ENCODE results near the gene DMXL2. TPM values are rescaled to one million over a fixed set of nuclear protein-coding genes. Genes with fewer than 3 reads are reported as not detected.

DMXL2 gene
- total RNA-seq, 1 donor from 2014 or later: 7.1 TPM

DNA sequence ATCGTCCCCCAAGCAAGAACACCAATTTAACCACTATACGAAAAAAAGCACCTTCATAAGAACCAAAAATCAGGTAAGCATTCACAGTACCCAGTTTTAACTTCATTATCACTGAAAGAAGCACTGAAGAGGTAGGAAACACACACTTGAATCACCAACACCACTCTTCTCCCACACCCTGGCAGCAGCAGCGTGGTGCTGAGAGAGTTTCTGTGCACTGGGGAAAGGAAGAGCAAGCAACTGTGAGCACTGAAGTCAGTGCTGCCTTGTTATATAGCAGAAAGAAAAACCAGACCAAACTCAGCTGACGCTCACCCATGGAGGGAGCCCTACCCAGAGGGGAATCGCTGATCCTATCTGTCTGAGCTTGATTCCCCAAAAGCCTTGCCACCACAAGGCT lies 98.2 kb downstream of the DMXL2 start:
- DNase-seq (ENCODE audit: missing footprints) (no peak), ATAC-seq (no peak)
- intact Hi-C loops (cut with DNase I): no loop called here

DNA sequence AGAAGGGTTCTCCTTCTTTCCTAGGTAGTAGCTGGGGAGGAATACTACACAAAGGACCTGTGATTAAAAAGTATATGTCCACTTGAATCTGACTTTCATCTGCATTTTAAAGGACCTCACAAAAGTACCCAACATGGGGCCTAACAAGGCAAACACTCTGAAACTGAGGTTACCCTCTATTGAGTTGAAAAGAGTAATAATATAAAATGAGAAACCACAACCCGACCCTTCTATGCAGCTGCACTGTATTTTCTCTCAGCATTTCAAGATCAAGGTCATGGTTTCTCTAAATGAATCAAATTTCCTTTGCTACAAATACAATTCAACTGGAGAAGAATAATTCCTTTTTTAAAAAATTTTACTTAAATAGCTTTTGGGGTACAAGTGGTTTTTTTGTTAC lies 106.3 kb downstream of the DMXL2 start:
- DNase-seq (ENCODE audit: missing footprints) (no peak), ATAC-seq (no peak)
- intact Hi-C loops (cut with DNase I): no loop called here

DNA sequence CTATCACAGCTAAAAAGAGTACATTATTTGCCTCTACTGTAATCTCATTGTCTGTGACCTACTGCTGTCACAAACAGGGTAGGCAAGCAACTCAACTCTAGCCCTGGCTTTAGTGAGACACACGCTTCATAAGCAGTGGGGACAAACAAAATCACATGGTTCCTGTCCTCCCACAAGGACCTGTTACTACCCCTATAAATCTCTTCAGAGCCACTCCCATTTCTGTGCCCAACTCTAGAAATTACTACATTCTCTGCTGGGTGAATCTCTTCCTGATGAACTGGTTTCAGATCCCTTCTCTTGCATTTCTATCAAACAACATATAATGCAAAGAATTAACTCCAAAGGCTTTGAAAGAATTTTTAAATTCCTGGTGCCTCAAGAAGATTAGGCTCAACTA lies 117.3 kb downstream of the DMXL2 start:
- DNase-seq (ENCODE audit: missing footprints): no peak
- intact Hi-C loops (cut with DNase I): no loop called here
- no peak for ATAC-seq

DNA sequence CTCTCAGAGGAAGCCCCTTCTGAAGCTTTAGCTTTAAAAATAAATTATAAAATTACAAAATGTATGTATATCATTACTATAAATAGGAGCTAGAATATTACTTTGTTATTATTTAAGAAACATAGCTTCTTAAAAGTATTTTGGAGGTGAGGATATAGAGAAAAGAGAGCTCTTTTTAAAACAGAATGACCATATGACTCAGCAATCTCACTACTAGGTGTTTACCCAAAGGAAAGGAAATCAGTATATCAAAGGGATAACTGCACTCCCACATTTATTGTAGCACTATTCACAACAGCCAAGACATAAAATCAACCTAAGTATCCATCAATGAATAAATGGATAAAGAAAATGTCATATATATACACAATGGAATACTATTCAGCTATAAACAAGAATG lies 119.6 kb downstream of the DMXL2 start:
- intact Hi-C loops (cut with DNase I): no loop called here
- no peak for ATAC-seq

DNA sequence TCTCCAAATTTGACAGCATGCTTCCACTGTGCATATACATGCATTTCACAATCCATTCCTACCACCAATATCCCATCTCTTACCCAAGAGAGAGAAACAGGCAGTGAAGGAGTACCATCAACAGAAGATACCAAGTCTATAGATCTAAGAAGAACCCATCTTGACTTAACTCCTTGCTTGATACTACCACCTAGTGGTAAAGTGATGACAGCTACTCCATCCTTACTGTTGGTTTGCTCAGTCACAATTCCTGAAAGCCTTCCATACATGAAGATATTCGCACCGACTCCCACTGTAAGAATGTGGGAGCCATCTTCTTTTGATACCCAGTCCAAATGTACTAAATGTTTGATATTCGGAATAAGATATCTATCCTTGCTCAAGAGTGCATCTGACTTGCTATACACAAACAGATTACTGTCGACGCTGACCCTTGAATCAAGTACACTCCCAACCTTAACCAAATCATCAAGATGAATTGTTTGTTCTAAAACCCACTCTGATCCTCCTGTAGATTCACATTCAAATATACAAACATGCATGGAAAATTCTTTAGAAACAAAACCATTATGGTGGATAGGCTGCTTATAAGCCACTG lies 123.1 kb downstream of the DMXL2 start:
- DNase-seq (ENCODE audit: missing footprints) (no peak), ATAC-seq (no peak)
- intact Hi-C loops (cut with DNase I): no loop called here

More for the DNA sequence above, 119.6 kb downstream of the DMXL2 start:
- no peak for DNase-seq (ENCODE audit: missing footprints)

DNA sequence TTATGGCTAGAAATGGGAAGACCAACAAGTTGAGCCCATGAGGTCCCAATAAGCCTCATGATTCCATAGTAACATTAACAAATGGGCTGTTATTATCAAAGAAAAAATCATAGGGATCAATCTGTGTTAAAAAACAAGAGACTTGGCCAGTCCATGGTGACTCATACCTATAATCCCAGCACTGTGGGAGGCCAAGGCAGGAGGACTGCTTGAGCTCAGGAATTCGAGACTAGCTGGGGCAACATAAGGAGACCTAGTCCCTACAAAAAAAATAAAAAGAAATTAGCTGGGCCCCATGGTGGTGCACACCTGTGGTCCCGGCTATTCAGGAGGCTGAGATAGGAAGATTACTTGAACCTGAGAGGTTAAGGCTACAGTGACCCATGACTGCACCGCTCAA lies 124.8 kb downstream of the DMXL2 start:
- no peak for DNase-seq (ENCODE audit: missing footprints)
- intact Hi-C loops (cut with DNase I): no loop called here

DNA sequence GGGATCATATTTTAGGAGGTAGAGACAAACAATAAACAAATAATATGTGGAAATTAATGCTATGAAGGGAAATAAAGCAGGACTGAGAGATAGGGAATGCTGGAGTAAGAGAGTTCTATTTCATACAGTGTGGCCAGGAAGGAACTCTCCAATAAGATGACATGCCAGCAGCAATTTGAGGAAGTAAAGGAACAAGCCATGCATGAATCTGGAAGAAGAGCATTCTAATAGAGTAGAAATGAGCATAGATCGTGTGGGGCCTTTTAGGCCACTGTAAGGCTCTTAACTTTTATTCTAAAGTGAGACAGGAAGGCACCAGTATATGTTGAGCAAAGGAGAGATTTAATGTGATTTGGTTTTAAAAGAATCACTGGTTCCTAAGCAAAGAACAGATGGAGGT lies 126.3 kb downstream of the DMXL2 start:
- intact Hi-C loops (cut with DNase I): no loop called here
- DNase-seq (ENCODE audit: missing footprints) (no peak), ATAC-seq (no peak)

More for the DNA sequence above, 124.8 kb downstream of the DMXL2 start:
- ATAC-seq: no peak

DNA sequence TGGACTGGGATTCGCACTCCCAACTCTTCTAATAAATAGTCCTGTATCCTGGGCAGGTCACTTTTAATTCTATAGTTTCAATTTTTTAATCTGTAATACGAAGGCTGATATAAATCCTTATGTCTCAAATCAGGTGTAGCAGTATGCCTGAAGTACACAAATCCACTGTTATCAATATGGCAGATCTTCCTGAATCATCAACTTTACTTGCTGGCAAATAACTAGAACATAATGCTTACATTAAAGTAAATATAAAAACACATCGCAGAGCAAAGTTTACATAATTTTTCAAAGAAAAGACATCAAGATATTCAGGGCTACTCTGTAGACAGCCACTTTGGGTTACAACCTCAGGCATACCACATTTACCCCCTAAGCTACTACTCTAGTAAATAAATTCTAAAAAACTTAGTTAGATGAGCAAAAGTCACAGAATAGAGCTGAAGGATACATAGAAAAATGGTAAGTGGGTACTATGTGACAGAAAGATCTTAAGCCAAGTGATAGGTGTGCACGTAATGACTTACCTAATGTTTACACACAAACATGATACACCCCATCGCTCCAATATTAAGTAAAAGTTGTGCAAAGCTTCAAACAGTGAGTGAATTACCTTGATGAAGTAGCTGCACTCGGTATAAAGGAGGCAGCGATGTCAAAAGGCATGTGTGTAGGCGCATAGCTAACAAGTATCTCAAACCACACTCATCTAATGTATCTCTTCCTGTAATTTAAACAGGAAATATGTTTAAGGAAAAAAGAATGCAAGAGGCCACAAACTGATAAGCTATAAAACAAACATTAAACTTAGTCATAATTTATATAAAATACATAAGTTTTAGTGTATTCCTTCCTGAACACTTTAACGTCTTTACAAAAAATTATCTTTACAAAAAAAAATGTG lies 127.9 kb downstream of the DMXL2 start:
- no peak for DNase-seq (ENCODE audit: missing footprints)
- intact Hi-C loops (cut with DNase I): no loop called here
- ATAC-seq: no peak

DNA sequence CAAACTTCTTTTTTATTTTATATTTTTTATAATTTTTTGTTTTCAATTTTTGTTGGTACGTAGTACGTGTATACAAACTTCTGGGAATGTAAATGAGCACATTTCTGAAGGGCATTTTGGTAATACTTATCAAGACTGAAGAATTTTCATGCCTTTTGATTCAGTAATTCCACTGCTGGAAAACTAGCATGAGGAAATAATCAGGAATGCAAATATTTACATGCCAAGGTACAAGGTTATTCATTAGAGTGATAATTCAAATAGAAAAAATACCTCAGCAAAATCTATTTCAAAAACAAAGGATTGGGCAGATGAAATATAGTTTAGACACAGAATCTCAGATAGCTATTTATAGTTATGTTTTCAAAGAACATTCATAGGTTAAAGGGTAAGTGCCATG lies 128.7 kb downstream of the DMXL2 start:
- no peak for DNase-seq (ENCODE audit: missing footprints)
- no peak for ATAC-seq
- intact Hi-C loops (cut with DNase I): no loop called here

DNA sequence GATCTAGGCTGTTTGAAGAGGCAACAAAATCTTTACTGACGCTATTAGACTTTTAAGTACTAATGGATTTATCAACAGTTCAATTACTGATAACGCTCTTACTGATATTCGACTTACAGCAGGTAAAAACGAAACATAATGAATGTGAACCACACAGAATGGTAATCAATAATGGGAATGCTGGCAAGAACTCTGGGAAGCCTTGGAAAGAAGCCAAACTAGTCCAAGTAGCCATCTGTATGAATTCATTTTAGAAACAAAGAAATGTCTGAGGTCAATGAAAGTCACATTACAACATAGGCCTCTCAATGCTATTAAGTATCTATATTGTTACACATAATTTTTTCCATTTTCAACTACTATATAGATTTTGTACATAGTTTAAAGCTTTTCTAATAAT lies 130.0 kb downstream of the DMXL2 start:
- DNase-seq (ENCODE audit: missing footprints): no peak
- ATAC-seq: no peak
- intact Hi-C loops (cut with DNase I): no loop called here

DNA sequence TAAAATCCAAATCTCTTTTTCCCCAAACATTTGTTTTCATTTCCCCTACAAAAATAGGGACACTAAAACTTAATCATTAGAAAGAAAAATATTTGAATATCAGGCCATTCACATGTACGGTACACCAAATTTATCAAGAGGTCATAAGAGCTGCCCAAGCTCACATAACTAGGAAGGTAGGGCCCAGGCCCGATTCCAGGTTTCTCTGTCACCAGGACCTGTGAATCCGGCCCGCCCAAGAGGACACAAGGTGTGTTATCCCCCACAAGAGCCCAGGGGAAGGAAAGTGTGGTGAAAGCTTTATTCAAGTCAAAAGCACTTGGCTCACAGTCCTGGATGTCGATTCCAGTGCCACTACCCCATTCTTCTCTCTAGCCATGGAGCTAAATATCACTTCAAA lies 130.6 kb downstream of the DMXL2 start:
- no peak for DNase-seq (ENCODE audit: missing footprints)
- intact Hi-C loops (cut with DNase I): no loop called here
- ATAC-seq: no peak

DNA sequence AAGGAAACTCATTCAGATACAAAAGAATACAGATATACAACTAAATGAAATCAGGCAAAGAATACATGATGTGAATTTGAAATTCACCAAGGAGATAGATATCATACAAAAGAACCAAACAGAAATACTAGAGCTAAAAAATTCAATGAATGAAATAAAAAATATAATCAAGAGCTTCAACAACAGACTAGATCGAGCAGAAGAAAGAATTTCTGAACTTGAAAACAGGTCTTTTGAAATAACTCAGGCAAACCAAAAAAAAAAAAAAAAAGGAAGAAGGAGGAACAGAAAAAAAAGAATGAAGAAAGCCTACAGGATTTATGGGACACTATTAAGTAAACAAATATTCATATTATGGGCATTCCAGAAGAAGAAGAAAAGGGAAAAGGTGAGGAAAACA lies 137.8 kb downstream of the DMXL2 start:
- intact Hi-C loops (cut with DNase I): no loop called here
- ATAC-seq: no peak
- no peak for DNase-seq (ENCODE audit: missing footprints)

DNA sequence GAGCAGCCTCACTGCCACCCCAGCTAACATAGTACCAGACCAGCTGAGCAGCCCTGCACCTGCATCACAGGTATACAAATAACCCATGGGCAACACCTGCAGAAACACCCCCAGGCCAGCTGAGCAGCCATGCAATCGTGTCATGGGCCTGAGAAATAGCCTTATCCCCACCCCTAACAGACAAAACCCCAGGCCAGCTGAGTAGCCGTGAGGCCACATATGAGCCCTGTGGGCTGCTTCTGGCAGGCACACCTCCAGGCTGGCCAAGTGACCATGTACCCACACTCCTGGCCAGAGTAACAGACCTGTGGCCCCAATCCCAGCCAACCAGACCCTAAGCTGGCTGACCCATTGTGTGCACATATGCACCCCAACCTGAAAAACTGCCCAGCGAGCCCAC lies 138.6 kb downstream of the DMXL2 start:
- no peak for DNase-seq (ENCODE audit: missing footprints)
- intact Hi-C loops (cut with DNase I): no loop called here
- no peak for ATAC-seq

DNA sequence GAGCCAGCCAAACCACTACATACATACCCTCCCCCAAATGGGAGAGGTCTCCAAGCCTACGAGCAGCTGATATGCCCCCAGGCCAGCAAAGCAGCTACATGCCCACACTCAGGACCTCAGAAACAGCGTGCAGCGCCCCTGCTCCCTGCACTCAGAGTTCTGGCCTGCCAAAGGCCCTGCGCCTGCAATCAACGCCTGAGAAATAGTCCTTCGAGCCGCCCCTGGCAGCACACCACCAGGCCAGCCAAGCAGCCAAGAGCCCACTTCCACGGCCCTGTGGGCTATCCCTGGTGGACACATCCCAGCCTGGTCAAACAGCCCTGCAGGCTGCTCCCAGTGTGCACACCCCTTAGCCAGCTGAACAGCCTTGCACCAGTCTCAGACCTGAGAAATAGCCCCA lies 139.1 kb downstream of the DMXL2 start:
- DNase-seq (ENCODE audit: missing footprints): no peak
- no peak for ATAC-seq
- intact Hi-C loops (cut with DNase I): no loop called here

DNA sequence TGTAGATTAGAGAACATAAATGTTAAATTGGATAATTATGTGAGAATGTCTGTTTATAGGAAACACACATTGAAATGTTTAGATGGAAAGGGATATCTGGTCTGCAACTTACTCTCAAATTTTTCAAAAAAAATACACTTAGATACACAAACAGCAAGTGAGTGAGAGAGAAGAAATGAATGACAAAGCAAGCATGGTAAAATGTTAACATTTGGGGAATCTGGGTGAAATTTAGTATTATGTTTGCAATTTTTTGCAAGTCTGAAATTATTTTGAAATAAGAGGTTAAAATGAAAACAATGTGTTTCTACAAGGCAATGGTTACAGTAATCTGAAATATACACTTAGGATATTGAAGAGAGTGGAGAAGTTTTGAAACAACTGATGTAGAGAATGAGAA lies 146.8 kb downstream of the DMXL2 start:
- ATAC-seq (no peak), DNase-seq (ENCODE audit: missing footprints) (no peak)
- intact Hi-C loops (cut with DNase I): no loop called here

DNA sequence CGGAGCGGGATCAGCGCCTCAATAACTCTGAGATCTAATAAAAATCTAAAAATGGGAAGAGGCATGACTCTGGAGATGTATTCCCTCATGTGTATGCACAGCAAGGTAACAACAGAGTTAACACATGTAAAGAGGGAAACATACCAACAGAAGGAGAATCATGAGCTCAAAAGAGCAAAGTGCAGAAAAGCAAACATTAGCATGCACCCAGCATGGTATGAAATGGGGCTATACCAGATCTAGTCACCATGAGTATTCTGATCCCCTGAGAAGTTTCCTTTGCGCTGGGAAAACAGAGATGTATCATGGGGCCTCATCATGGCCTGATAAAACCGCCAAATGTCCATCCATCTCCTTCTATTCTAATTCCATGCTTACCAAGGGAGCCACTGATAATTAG lies 152.1 kb downstream of the DMXL2 start:
- ATAC-seq (no peak), DNase-seq (ENCODE audit: missing footprints) (no peak)
- intact Hi-C loops (cut with DNase I): no loop called here

DNA sequence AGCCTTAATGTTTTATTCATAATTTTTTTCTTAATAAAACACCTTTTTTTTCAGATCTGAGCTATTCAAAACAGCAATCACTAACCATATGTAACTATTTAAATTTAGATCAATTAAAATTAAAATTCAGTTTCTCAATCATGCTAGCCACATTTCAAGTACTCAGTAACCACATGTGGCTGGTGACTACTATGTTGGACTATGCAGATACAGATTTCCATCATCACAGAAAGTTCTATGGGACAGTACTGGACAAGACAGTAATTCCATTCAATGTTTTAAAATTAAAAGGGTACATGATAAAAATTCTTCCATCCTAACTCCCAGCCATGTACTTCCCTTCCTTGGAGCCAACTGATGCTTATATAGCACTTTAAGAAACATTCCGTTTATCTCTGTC lies 161.8 kb downstream of the DMXL2 start:
- intact Hi-C loops (cut with DNase I): no loop called here
- no peak for ATAC-seq
- no peak for DNase-seq (ENCODE audit: missing footprints)

DNA sequence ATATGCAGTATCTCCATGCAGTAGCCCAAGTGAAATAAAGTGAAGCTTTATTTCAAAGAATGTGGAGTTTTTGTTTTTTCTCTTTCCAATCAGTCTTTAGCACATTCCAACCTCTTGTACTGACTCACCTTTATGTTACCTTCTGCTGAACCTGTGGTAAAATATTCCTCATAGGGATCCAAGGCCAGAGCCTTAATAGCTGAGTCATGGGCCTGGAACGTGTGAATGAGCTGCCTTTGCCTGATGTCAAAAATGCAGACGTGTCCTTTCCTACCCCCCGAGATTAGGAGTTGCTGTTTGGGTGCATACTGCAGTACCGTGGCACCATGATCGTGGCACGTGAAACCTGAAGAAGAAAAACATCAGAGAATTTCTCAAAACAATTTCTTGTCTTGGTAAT lies 172.6 kb downstream of the DMXL2 start:
- DNase-seq (ENCODE audit: missing footprints) (no peak), ATAC-seq (no peak)
- intact Hi-C loops (cut with DNase I): no loop called here

DNA sequence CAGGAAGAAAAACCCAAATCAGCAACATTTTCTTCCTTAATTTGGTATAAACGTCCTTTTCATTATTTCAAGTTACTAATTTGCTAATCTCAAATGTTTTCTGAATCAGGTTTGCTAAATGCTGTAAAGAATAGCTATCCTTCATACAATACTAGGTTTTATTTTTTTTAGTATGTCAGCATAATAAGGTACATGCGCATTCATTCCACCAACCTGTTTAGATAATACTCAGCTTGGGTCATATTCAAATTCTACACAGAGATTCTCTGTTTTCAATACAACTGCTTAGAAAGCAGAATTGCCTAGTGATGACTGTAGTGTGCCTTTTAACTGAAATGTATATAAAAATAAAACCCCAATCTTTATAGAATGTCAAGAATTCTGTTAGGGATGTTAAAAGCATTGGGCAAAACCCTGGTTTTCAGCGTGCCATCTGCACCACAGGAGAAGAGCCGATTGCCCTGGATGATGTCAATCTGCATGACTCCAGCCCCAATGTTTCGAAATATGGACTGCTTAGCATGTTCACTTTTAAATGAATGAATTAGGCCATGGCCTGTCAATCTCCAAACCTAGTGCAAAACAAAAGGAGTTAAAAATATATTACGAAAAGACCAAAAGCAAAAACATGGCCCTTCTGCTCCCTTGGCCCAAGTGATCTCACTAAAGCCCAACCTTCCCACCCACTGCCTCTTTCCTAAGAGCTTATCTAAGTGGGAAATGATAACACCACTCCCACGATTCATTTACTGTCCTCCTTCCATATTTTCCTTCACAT lies 173.8 kb downstream of the DMXL2 start:
- ATAC-seq (no peak), DNase-seq (ENCODE audit: missing footprints) (no peak)
- intact Hi-C loops (cut with DNase I): no loop called here

Measured in Right ventricle myocardium inferior (tissue), 1 donor.